ENCODE results near the gene ANXA2. TPM values are rescaled to one million over a fixed set of nuclear protein-coding genes. Genes with fewer than 3 reads are reported as not detected.

ANXA2 gene
- total and polyA plus RNA-seq, 10 of the 15 experiments (the other 5 are each of a cell fraction or from before 2014, with no cell fraction given): 135 to 540 (median 281) TPM

DNA sequence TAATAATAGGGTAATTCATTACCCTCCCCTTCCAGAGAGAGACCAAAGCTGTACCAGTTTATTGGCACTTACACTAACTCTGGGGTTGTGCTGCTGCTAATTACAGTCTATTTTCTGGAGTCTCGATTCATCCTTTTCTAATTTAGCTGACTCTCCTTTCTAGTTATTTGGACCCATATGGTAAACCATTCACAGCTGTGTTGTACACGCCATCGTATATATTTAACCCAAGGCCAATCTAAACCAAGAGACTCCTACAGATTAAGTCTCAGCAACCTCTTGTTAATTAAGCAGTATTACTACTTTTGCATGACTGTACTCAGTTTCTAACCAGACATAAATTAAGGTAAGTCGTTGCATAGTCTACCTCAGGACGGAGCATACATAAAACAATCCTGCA is 22.5 kb downstream of the ANXA2 start:
- in situ Hi-C loops (cut with MboI): no loop called here
- CTCF ChIA-PET: interaction anchor here (2.0 kb wide), 1 partner anchor 145 kb away, joined by 8 read pairs; no protein-coding TSS in a partner anchor

More for the DNA sequence above, 22.5 kb downstream of the ANXA2 start:
- FAIRE-seq (no peak), ATAC-seq (no peak), DNase-seq (ENCODE audit: low read depth, low spot score) (no peak)
- no peak overlapping the region for H3K27ac ChIP-seq (ENCODE audit: control insufficient read depth, insufficient read depth)
- no peaks in the 10 kb centered on the region for H3K79me2 ChIP-seq (ENCODE audit: control insufficient read depth, insufficient read depth, low read length)
- peaks cover 0 to 19% of the 10 kb centered on the region in 2 experiments; a peak in 3 of 4 replicates for H3K36me3 ChIP-seq (ENCODE audit: control insufficient read depth in 2 of 2, insufficient read depth in 2 of 2, low read length in 1 of 2)
- WGBS (ENCODE audit: insufficient coverage, insufficient replicate concordance, low lambda C conversion rate, missing lambda C conversion rate): 98% methylated on average over 5 of the region's 5 CpGs
- intact Hi-C loops (cut with micrococcal nuclease; ENCODE audit: unreplicated experiment): no loop called here
- H2AFZ ChIP-seq (ENCODE audit: control insufficient read depth, low read depth, low read length): no peak overlapping the region
- no peaks in the 10 kb centered on the region for H3K27me3 ChIP-seq (replicated peaks in 1 of 2; ENCODE audit: control insufficient read depth in 2 of 2, insufficient read depth in 2 of 2, low read length in 1 of 2)
- ChIA-PET POLR2A (no interaction called here), SMC1A (ENCODE audit: uncharacterized antibody, unreplicated experiment) (no interaction called here), RAD21 (ENCODE audit: unreplicated experiment) (interaction anchor here (1.0 kb wide), 1 partner anchor 48 kb away, joined by 3 read pairs; no protein-coding TSS in a partner anchor)
- no peak overlapping the region for H3K9ac ChIP-seq (ENCODE audit: control insufficient read depth, insufficient read depth, low read length)
- H3K9me3 ChIP-seq (replicated peaks; ENCODE audit: control insufficient read depth, insufficient read depth, low read length): no peaks in the 10 kb centered on the region
- no peaks in the 10 kb centered on the region; the same call in 1 of the 2 replicates for H4K20me1 ChIP-seq (ENCODE audit: control insufficient read depth, insufficient read depth)
- no peaks in the 10 kb centered on the region for H3K4me1 ChIP-seq (ENCODE audit: control insufficient read depth, insufficient read depth, low read length)
- H3K4me3 ChIP-seq: no peak overlapping the region
- no peak overlapping the region for H3K4me2 ChIP-seq (ENCODE audit: control insufficient read depth, insufficient read depth)
- no TSS peak for BruUV-seq (replicated peaks)
- TF ChIP-seq YBX1 (IDR thresholded peaks at IDR 0.05) (no peak), MEF2A (IDR thresholded peaks at IDR 0.05; ENCODE audit: insufficient read depth, low read depth, low read length) (no peak), CHD4 (IDR thresholded peaks at IDR 0.05) (no peak), NRF1 (conservative IDR thresholded peaks at IDR 0.05; ENCODE audit: low read depth, low read length) (no peak), NFIC (IDR thresholded peaks at IDR 0.05; ENCODE audit: low read depth, low read length) (no peak), MEF2B (IDR thresholded peaks at IDR 0.05; ENCODE audit: partially characterized antibody, poor library complexity, severe bottlenecking) (no peak), EGR1 (IDR thresholded peaks at IDR 0.05; ENCODE audit: borderline replicate concordance in 1 of 2, low read depth in 2 of 2, low read length in 2 of 2) (no peak), CREM (IDR thresholded peaks at IDR 0.05; ENCODE audit: low read depth) (no peak), CTCF (IDR thresholded peaks at IDR 0.05 in 2 of 3, conservative IDR thresholded peaks at IDR 0.05 in 1 of 3; ENCODE audit: control insufficient read depth in 2 of 3, extremely low read depth in 1 of 3, insufficient read depth in 1 of 3, low read depth in 3 of 3, low read length in 3 of 3) (no peak), SKIL (IDR thresholded peaks at IDR 0.05; ENCODE audit: low read depth, poor library complexity, severe bottlenecking) (no peak), PML (IDR thresholded peaks at IDR 0.05; ENCODE audit: low read length) (no peak), CEBPZ (IDR thresholded peaks at IDR 0.05; ENCODE audit: low read depth, low read length) (no peak)
